ENCODE data around the gene DOCK2.

DNA sequence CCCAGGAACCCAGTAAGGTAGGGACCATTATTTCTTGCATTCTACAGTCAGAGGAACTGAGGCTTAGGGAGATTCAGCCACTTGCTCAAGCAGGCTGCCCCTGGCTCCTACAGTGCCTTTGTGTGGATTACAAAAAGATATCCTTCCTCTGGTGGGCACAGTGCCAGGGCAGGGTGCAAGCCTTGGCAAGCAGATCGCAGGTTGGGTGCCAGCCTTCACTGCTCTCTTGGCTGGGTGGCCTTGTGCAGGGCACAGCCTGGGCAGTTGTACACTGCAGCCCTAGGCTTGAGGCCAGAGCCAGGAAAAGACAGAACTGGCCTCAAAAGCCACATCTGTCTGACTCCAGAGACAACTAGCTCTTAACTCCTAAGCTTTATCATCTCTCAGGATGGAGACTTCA, 15.0 kb downstream of the DOCK2 start:
- TF ChIP-seq, protein P1, sequence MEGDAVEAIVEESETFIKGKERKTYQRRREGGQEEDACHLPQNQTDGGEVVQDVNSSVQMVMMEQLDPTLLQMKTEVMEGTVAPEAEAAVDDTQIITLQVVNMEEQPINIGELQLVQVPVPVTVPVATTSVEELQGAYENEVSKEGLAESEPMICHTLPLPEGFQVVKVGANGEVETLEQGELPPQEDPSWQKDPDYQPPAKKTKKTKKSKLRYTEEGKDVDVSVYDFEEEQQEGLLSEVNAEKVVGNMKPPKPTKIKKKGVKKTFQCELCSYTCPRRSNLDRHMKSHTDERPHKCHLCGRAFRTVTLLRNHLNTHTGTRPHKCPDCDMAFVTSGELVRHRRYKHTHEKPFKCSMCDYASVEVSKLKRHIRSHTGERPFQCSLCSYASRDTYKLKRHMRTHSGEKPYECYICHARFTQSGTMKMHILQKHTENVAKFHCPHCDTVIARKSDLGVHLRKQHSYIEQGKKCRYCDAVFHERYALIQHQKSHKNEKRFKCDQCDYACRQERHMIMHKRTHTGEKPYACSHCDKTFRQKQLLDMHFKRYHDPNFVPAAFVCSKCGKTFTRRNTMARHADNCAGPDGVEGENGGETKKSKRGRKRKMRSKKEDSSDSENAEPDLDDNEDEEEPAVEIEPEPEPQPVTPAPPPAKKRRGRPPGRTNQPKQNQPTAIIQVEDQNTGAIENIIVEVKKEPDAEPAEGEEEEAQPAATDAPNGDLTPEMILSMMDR (IDR thresholded peaks at IDR 0.05; ENCODE audit: borderline replicate concordance, extremely low read depth, low read length, poor library complexity, severe bottlenecking) = no peak
- TF ChIP-seq EZH2 (IDR thresholded peaks at IDR 0.05; ENCODE audit: borderline replicate concordance, low read depth, low read length, severe bottlenecking) = no peak
